NCI-H1105 treated with DMSO at 0.1 percent for 48 hours (cell line): ENCODE data around the gene DOCK2.

Experiments used
- DNase-seq: peaks from one replicate; lab custom pipeline; 2025; lab: John Stamatoyannopoulos, UW

Gene DOCK2

GRCh38 chr5:169691471-169691870 is 54.4 kb downstream of the DOCK2 start:
- no peak for DNase-seq

DNA sequence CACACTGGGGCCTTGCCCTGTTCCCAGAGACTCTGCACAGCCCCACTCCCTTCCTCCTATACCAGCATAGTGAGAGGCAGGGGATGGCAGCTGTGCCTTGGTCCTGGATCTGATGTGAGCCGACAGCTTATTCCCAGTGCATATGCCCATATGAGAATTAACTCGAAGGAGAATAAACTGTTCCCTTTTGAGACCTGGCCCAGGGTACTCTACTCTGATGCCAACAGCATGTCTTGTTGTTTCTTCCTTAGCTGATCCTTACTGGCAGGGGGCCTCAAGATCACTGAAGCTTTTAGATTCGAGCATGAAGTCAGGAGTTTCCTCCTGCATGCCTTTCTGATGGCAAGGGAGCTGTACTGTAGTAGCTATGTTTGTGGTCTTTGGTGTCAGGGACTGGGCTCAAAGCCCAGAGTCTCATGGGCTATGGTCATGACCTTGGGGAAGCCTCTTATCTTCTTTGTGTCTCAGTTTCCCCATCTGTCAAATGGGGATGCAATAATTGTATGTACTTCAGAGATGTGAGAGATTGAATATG is 57.1 kb downstream of the DOCK2 start:
- DNase-seq, result no peak

DNA sequence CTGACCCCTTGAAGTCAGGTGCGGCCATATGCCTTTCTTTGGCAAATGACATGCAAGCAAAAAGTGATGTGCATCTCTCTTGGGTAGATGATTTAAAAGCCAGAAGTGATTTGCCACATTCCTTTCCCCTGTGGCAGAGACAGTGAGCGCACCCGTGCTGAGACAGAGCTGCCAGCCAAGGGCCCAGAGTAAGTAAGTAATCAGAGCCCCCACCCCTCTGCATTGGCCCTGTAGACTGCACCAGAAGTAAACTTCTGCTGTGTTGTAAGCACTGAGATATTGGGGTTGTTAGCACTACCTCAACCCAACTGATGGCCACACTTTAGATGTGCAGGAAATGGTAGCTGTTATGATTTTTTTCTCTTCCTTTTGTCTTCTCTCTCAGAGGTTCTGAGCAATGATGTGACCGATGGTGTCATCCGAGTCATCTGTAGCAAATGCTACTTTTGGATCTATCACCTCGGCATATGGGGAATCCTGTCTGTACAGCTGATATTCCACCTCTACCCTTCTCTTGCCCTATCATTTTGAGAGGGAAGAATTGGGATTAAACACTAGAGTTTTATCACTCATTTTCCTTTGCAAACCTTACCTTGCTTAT is 58.0 kb downstream of the DOCK2 start:
- DNase-seq, result no peak

GRCh38 chr5:169695919-169696490 is 58.9 kb downstream of the DOCK2 start:
- no peak for DNase-seq

- no peak for DNase-seq
Observed at GRCh38 chr5:169696621-169697510, 59.8 kb downstream of the DOCK2 start.

- DNase-seq, result no peak
Observed at GRCh38 chr5:169697511-169697890, 60.4 kb downstream of the DOCK2 start.

GRCh38 chr5:169697976-169698375 is 60.9 kb downstream of the DOCK2 start:
- no peak for DNase-seq

GRCh38 chr5:169700611-169701010 is 63.5 kb downstream of the DOCK2 start:
- DNase-seq, result no peak

DNA sequence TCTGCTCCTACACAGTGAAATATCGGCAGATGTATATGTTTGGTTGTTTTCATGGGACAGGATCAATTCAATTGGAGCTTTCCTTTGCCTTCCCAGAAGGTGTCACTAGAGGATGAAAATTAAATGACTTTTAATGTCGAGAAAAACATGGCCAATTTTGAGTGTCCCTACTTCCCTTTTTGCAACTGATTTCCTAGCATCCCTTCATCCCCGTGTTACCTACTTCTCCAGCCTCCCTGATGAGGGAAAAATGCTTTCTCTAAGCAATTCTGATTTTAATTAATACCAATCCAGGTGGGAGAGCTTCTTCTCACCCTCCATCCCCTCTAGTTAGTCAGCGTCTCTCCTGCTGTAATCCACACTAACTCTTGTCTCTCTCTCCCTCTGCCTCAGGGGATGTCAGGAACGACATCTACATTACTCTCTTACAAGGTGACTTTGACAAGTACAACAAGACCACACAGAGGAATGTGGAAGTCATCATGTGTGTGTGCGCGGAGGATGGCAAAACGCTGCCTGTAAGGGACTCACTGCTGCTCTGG is 64.9 kb downstream of the DOCK2 start:
- no peak for DNase-seq

DNA sequence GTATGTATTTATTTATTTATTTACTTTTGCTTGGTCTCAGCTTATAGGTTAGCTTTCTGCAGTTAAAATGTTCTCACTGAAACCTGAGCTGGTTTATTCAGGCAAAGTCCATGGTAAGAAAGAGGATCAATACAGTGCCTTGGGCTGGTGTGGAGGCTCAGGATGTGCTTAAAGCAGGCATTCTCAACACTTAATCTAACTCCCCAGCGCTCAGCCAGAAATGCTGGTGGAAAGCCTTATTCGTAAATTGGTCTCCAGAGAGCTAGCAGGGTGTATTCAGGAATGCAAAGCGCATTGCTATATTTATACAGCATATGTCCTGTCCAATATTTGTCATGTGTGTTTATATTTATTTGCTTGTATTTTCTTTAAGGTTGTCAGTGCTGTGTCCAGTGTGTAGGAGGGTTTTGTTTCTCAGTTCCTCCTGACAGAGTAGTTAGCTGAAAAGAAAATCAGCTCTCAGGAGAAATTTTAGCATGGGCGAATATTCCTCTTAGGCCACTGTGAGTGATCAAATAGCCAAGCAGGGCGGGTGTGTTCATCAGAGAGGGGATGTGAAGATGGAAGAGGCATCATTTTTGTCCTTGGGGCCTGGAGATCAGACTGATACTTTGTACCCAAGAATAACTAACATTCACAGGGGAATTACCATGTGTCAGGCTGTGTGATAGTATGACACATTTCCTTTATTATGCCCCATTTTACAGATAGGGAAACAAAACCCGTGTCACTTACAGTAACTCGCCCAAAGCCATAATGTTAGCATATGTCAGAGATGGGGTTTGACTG is 65.8 kb downstream of the DOCK2 start:
- DNase-seq, result no peak

DNA sequence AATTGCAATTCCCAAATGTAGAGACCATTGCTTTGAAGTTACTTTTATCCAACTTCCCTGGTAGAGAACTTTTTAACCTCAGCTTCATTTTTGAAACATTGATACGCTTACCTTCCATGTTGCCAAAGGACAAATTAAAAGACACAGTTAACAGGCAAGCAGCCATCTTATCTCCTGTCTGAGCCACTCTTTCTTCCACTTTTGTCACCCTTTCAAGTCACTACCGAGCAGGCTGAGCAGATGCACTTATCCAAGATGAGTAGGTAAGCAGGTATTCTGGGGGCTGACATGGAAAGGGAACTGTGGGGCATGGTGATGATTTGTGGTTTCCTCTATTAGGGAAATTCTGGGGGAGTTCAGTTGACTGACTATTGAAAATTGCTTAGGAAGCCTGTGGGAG is 66.7 kb downstream of the DOCK2 start:
- no peak for DNase-seq

DNA sequence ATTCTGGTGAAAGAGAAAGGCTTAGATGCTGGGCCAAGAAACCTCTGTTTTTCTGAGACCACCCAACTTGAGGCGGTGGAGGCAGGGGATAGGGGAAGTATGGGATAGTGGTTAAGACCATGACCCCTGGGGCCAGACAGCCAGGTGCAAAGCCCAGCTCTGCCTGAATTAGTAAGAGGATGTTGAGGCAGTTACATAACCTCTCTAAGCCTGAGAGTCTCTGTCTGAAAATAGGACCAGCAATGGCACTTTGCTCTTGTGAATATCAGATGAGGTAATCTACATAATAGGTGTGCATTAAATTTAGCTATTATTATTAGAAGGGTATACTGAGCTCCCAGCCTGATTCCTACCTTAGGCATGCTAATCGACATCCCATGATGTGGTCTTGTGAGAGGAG is 68.2 kb downstream of the DOCK2 start:
- DNase-seq, result no peak

DNA sequence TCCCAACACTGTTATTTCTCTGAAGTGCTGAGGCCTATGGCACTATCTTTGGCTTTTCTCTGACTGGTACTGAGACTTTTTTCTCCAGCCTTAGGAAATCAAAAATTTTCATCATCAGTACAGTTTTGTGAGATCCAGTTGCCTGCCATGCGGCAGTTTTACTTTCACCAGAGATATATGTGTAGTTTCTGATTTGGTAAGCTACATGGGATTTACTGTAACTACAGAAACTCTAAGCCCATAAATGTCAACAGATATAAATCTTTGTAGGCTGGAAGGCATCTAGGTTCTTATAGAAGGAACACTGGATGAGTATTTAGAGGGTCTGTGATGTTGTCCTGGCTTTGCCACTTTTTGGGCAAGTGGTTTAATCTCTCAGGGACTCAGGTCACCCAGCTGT is 69.0 kb downstream of the DOCK2 start:
- no peak for DNase-seq

- DNase-seq, result no peak
Observed at GRCh38 chr5:169706758-169707450, 69.8 kb downstream of the DOCK2 start.

DNA sequence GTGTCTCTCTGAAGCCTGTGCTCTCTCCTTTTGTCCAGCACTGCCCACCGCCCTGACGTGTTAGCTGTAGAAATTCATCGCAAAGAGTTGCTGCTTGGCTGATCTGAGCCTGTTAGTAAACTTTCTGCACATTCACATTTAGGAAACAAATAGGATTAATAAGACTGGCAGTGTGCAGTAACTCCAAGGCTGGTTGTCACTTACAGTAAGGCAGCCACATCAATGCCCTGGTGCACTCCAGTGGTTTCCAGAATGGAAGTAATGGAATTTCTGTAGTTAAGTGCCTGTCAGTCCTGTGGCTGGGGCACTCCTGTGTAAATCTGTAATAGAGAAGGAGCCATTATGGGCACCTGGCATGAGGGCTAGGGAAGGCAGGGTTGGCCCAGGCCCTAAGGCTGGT is 70.6 kb downstream of the DOCK2 start:
- no peak for DNase-seq

- no peak for DNase-seq
Observed at GRCh38 chr5:169710675-169711074, 73.6 kb downstream of the DOCK2 start.

GRCh38 chr5:169711551-169712225 is 74.6 kb downstream of the DOCK2 start:
- no peak for DNase-seq

- DNase-seq, result no peak
Observed at GRCh38 chr5:169712428-169712827, 75.4 kb downstream of the DOCK2 start.

GRCh38 chr5:169716287-169716686 is 79.2 kb downstream of the DOCK2 start:
- DNase-seq, result no peak

DNA sequence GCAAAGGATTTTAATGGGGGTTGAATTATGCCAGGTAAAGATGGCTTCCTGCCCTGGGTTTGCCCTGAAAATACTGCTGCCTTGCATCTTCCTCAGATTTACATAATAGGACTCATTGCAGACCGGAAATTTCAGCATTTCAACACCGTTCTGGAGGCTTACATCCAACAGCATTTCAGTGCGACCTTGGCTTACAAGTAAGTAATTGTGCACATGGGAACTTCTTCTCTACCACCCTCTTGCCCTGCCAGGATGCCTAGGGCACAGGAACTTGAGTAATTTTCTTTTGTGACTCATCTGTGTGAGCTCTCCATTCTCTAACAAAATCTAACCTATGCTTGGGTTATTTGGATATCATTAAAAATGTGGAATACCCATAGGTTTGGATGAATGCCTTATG is 80.2 kb downstream of the DOCK2 start:
- DNase-seq, result no peak
